ENCODE results near the gene ATP11B.

ATP11B gene

GRCh38 chr3:182792901-182793662, at the start of gene ATP11B:
Gene ATP11B (plus strand): TSS chr3:182793504. CDS start chr3:182793760, 256 bp downstream.
- DNase-seq (ENCODE audit: low spot score) = peak; percentile 94

GRCh38 chr3:182746959-182747358, 46.3 kb upstream of the ATP11B start:
- DNase-seq (ENCODE audit: low spot score) = no peak

- DNase-seq (ENCODE audit: low spot score) = no peak
Measured at GRCh38 chr3:182755308-182755707, 38.0 kb upstream of the ATP11B start.

GRCh38 chr3:182755712-182756111, 37.6 kb upstream of the ATP11B start:
- no peak for DNase-seq (ENCODE audit: low spot score)

GRCh38 chr3:182760576-182761164, 32.6 kb upstream of the ATP11B start:
- DNase-seq (ENCODE audit: low spot score) = no peak

- no peak for DNase-seq (ENCODE audit: low spot score)
Measured at GRCh38 chr3:182763896-182764295, 29.4 kb upstream of the ATP11B start.

- no peak for DNase-seq (ENCODE audit: low spot score)
Measured at GRCh38 chr3:182765287-182765686, 28.0 kb upstream of the ATP11B start.

- no peak for DNase-seq (ENCODE audit: low spot score)
Measured at GRCh38 chr3:182766099-182766498, 27.2 kb upstream of the ATP11B start.

- DNase-seq (ENCODE audit: low spot score) = no peak
Measured at GRCh38 chr3:182768413-182768812, 24.9 kb upstream of the ATP11B start.

- DNase-seq (ENCODE audit: low spot score) = no peak
Measured at GRCh38 chr3:182769673-182770072, 23.6 kb upstream of the ATP11B start.

GRCh38 chr3:182782149-182782548, 11.2 kb upstream of the ATP11B start:
- no peak for DNase-seq (ENCODE audit: low spot score)

GRCh38 chr3:182783106-182783505, 10.2 kb upstream of the ATP11B start:
- no peak for DNase-seq (ENCODE audit: low spot score)

- no peak for DNase-seq (ENCODE audit: low spot score)
Measured at GRCh38 chr3:182784542-182784941, 8.8 kb upstream of the ATP11B start.

GRCh38 chr3:182785142-182785541, 8.2 kb upstream of the ATP11B start:
- no peak for DNase-seq (ENCODE audit: low spot score)

GRCh38 chr3:182785756-182786155, 7.5 kb upstream of the ATP11B start:
- DNase-seq (ENCODE audit: low spot score) = no peak

- no peak for DNase-seq (ENCODE audit: low spot score)
Measured at GRCh38 chr3:182786564-182787196, 6.6 kb upstream of the ATP11B start.

GRCh38 chr3:182787302-182788036, 5.8 kb upstream of the ATP11B start:
- DNase-seq (ENCODE audit: low spot score) = no peak

- no peak for DNase-seq (ENCODE audit: low spot score)
Measured at GRCh38 chr3:182789371-182789770, 3.9 kb upstream of the ATP11B start.

GRCh38 chr3:182790612-182791011, 2.7 kb upstream of the ATP11B start:
- DNase-seq (ENCODE audit: low spot score) = no peak

GRCh38 chr3:182793663-182794454, 555 bp downstream of the ATP11B start:
- DNase-seq (ENCODE audit: low spot score) = peak; percentile 73

GRCh38 chr3:182794455-182795388, 1.4 kb downstream of the ATP11B start:
- no peak for DNase-seq (ENCODE audit: low spot score)

Data from iPS-NIHi11 (cell line).